GM23338 (cell line): ENCODE results near the gene ARAP1. TPM values are rescaled to one million over a fixed set of nuclear protein-coding genes. Genes with fewer than 3 reads are reported as not detected.

Source experiments
- ATAC-seq: fragments of 200-7000 bp; cut with Tn5 transposase; 3 replicates; pipeline ENCODE4 v1.9.1; 2020
- DNase-seq: peaks from one replicate; pipeline ENCODE4 v3.0.0-alpha.2; 2015; ENCODE audit warnings: low spot score
- H2AFZ ChIP-seq: fragments of 200-600 bp; sonication (generic); 2 replicates; pipeline ENCODE4 v1.8.0; 2016; ENCODE audit warnings: antibody characterized with exemption, mild to moderate bottlenecking, moderate library complexity
- H3F3A ChIP-seq: fragments of 200-600 bp; sonication (generic); replicated peaks from 2 replicates; pipeline ENCODE4 v1.8.0; 2017; ENCODE audit warnings: antibody characterized with exemption, mixed run types, low read depth
- H3K27ac ChIP-seq: fragments of 200-600 bp; sonication (generic); 2 replicates; pipeline ENCODE4 v1.6.1; 2016; ENCODE audit warnings: low read depth
- H3K27me3 ChIP-seq: fragments of 200-600 bp; sonication (generic); 2 replicates; pipeline ENCODE4 v1.8.0; 2016; ENCODE audit warnings: mild to moderate bottlenecking, mixed run types, moderate library complexity; ENCODE audit not compliant: insufficient read depth
- H3K36me3 ChIP-seq: fragments of 200-600 bp; sonication (generic); 2 replicates; pipeline ENCODE4 v1.8.0; 2016; ENCODE audit warnings: mild to moderate bottlenecking; ENCODE audit not compliant: insufficient read depth
- H3K4me1 ChIP-seq: fragments of 200-600 bp; sonication (generic); 2 replicates; pipeline ENCODE4 v1.8.0; 2016; ENCODE audit warnings: mild to moderate bottlenecking, moderate library complexity; ENCODE audit not compliant: insufficient read depth
- H3K4me2 ChIP-seq: fragments of 200-600 bp; sonication (generic); 2 replicates; pipeline ENCODE4 v1.7.1; 2017; ENCODE audit warnings: mixed run types
- H3K4me3 ChIP-seq: fragments of 200-600 bp; sonication (generic); 2 replicates; pipeline ENCODE4 v1.6.1; 2016; ENCODE audit warnings: mixed run types
- H3K79me2 ChIP-seq: fragments of 200-600 bp; sonication (generic); replicated peaks from 2 replicates; pipeline ENCODE4 v1.8.0; 2017; ENCODE audit warnings: mild to moderate bottlenecking; ENCODE audit not compliant: insufficient read depth
- H3K9me2 ChIP-seq: fragments of 200-600 bp; sonication (generic); 2 replicates; pipeline ENCODE4 v1.8.0; 2017; ENCODE audit not compliant: insufficient read depth
- H4K20me1 ChIP-seq: fragments of 200-600 bp; sonication (generic); replicated peaks from 2 replicates; pipeline ENCODE4 v1.8.0; 2017; ENCODE audit warnings: mild to moderate bottlenecking; ENCODE audit not compliant: insufficient read depth
- H3K27ac Mint-ChIP-seq: 2 replicates; pipeline ENCODE4 v1.8.0; 2020; ENCODE audit warnings: inconsistent platforms, mild to moderate bottlenecking, moderate library complexity, mixed read lengths
- H3K27me3 Mint-ChIP-seq: 3 replicates; pipeline ENCODE4 v1.8.0; 2022; ENCODE audit warnings: low read depth, mild to moderate bottlenecking, moderate library complexity, mixed read lengths, inconsistent platforms; ENCODE audit not compliant: insufficient read depth, poor library complexity
- H3K36me3 Mint-ChIP-seq: 3 replicates; pipeline ENCODE4 v1.8.0; 2021; ENCODE audit warnings: low read depth, mild to moderate bottlenecking, inconsistent platforms, moderate library complexity, mixed read lengths
- H3K4me1 Mint-ChIP-seq: 3 replicates; pipeline ENCODE4 v1.8.0; 2020; ENCODE audit warnings: mild to moderate bottlenecking, inconsistent platforms, mixed read lengths
- H3K4me3 Mint-ChIP-seq: 3 replicates; pipeline ENCODE4 v1.8.0; 2021; ENCODE audit warnings: moderate library complexity, mild to moderate bottlenecking, inconsistent platforms, mixed read lengths
- H3K9me3 Mint-ChIP-seq: 3 replicates; pipeline ENCODE4 v1.8.0; 2020; ENCODE audit warnings: moderate library complexity, mild to moderate bottlenecking, inconsistent platforms, mixed read lengths
- CREB1 ChIP-seq: fragments of 250-450 bp; sonication (Bioruptor Pico); IDR thresholded peaks from 2 replicates; pipeline ENCODE4 v1.5.0; 2020; ENCODE audit warnings: low read depth, mild to moderate bottlenecking, moderate library complexity
- EZH2 ChIP-seq: fragments of 200-600 bp; sonication (generic); IDR thresholded peaks from one replicate; pipeline ENCODE4 v1.8.0; 2017; ENCODE audit warnings: antibody characterized with exemption, mild to moderate bottlenecking, low read depth; ENCODE audit not compliant: unreplicated experiment
- EZH2phosphoT487 ChIP-seq: fragments of 200-600 bp; sonication (generic); IDR thresholded peaks from one replicate; pipeline ENCODE4 v1.8.1; 2018; ENCODE audit warnings: antibody characterized with exemption; ENCODE audit not compliant: unreplicated experiment
- JUNB ChIP-seq: IDR thresholded peaks from one replicate; pipeline ENCODE4 v1.6.1; 2016; ENCODE audit warnings: antibody characterized with exemption; ENCODE audit not compliant: unreplicated experiment
- NANOG ChIP-seq: IDR thresholded peaks from 2 replicates; pipeline ENCODE4 v1.6.1; 2016; ENCODE audit warnings: antibody characterized with exemption, borderline replicate concordance
- POLR2AphosphoS5 ChIP-seq: IDR thresholded peaks from 2 replicates; pipeline ENCODE4 v1.6.1; 2016; ENCODE audit warnings: antibody characterized with exemption, low read depth
- STAT1 ChIP-seq: IDR thresholded peaks from one replicate; pipeline ENCODE4 v1.6.1; 2016; ENCODE audit warnings: antibody characterized with exemption; ENCODE audit not compliant: unreplicated experiment
- ZNF114 ChIP-seq: fragments of 250-450 bp; sonication (Bioruptor Pico); IDR thresholded peaks from 2 replicates; pipeline ENCODE4 v1.5.0; 2020; ENCODE audit warnings: mild to moderate bottlenecking, moderate library complexity
- ZNF331 ChIP-seq: fragments of 250-450 bp; sonication (Bioruptor Pico); IDR thresholded peaks from 2 replicates; pipeline ENCODE4 v1.5.0; 2020; ENCODE audit warnings: low read depth, mild to moderate bottlenecking, moderate library complexity
- polyA plus RNA-seq: library from polyadenylated mRNA; unstranded; fragments of >200 nt; fragmentation: Nextera tagmentation; extraction: Ambion mirVana; gene quantifications from 2 replicates; pipeline ENCODE4 v1.2.1, GENCODE V29; 2016
- total RNA-seq: library from RNA; depleted of rRNA; stranded (reverse); fragments of >200 nt; shearing (Covaris generic); gene quantifications from 2 replicates; pipeline ENCODE4 v1.2.3, GENCODE V29; 2014
- TF ChIP-seq, protein P1 (sequence below): fragments of 250-450 bp; sonication (Bioruptor Pico); IDR thresholded peaks from 2 replicates; pipeline ENCODE4 v1.5.0; 2020; ENCODE audit warnings: mild to moderate bottlenecking, moderate library complexity
- TF ChIP-seq, protein P2 (sequence below): IDR thresholded peaks from 2 replicates; pipeline ENCODE4 v1.6.1; 2016; ENCODE audit warnings: antibody characterized with exemption
- TF ChIP-seq, protein P3 (sequence below), 2 experiments: fragments of 200-600 bp in 1 of 2; sonication (generic) in 1 of 2; conservative IDR thresholded peaks; 2 replicates each; pipeline versions ENCODE4 v1.5.1 to v1.6.1; 2016 to 2017; ENCODE audit warnings: antibody characterized with exemption in 2 of 2, low read depth in 2 of 2, mild to moderate bottlenecking in 2 of 2, moderate library complexity in 1 of 2

ARAP1 gene
- total and polyA plus RNA-seq, 2 experiments from 2014 or later, result 24.5 to 116 TPM

DNA sequence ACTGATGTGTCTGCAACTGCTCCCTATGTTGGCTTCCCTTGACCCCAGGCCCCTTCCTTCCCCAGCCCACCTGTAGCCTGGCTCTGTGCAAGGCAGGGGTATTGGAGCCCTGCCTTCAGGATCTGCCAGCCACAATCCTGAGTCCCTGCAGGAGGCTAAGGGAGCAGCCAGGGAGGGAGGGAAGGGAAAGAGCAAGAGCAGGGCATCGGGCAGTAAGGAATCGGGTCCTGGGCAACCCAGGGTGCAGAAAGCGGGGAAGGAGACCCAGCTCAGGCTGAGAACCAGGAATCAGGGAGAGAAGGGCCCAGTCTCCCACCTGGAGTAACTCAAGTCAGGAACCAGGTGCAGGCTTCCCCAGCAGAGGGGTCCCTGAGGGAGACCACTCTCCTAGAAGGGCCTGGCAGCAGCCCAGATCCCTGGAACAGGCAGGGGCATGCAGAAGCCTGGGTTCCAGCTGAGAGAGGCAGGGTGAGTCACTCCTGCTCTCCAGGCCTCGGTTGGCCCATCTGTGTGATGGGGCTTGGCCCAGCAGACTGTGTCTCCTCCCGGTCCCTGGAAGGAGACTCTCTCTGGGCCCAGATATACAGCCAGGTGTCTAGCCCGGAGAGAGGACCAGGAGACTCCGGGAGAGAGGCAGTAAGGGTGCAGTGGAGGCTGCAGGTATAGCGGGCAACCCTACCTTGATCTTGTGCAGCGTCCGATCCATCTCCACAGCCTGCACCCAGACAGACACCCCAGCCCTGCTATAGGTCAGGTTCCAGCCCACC lies 28.3 kb upstream of the ARAP1 start:
- peak overlapping the region; percentile 89 for H3K4me2 ChIP-seq
- no peaks in the 10 kb centered on the region for H3K9me2 ChIP-seq
- H3K4me1 Mint-ChIP-seq, result peaks cover 26% of the 10 kb centered on the region
- peak overlapping the region; percentile 79 for H3K4me3 ChIP-seq
- peak; percentile 15 for ATAC-seq
- no peak overlapping the region for H3K27ac Mint-ChIP-seq
- H3K36me3 ChIP-seq, result no peaks in the 10 kb centered on the region
- H3K9me3 Mint-ChIP-seq, result no peaks in the 10 kb centered on the region
- no peak for TF ChIP-seq NANOG
- no peak for TF ChIP-seq EZH2phosphoT487
- TF ChIP-seq JUNB, result no peak
- no peak for TF ChIP-seq CREB1 (CRISPR knock-in tag)
- TF ChIP-seq STAT1, result no peak
- TF ChIP-seq ZNF114 (CRISPR knock-in tag), result no peak
- TF ChIP-seq ZNF331, result no peak
- TF ChIP-seq EZH2, result no peak
- TF ChIP-seq, protein P1, sequence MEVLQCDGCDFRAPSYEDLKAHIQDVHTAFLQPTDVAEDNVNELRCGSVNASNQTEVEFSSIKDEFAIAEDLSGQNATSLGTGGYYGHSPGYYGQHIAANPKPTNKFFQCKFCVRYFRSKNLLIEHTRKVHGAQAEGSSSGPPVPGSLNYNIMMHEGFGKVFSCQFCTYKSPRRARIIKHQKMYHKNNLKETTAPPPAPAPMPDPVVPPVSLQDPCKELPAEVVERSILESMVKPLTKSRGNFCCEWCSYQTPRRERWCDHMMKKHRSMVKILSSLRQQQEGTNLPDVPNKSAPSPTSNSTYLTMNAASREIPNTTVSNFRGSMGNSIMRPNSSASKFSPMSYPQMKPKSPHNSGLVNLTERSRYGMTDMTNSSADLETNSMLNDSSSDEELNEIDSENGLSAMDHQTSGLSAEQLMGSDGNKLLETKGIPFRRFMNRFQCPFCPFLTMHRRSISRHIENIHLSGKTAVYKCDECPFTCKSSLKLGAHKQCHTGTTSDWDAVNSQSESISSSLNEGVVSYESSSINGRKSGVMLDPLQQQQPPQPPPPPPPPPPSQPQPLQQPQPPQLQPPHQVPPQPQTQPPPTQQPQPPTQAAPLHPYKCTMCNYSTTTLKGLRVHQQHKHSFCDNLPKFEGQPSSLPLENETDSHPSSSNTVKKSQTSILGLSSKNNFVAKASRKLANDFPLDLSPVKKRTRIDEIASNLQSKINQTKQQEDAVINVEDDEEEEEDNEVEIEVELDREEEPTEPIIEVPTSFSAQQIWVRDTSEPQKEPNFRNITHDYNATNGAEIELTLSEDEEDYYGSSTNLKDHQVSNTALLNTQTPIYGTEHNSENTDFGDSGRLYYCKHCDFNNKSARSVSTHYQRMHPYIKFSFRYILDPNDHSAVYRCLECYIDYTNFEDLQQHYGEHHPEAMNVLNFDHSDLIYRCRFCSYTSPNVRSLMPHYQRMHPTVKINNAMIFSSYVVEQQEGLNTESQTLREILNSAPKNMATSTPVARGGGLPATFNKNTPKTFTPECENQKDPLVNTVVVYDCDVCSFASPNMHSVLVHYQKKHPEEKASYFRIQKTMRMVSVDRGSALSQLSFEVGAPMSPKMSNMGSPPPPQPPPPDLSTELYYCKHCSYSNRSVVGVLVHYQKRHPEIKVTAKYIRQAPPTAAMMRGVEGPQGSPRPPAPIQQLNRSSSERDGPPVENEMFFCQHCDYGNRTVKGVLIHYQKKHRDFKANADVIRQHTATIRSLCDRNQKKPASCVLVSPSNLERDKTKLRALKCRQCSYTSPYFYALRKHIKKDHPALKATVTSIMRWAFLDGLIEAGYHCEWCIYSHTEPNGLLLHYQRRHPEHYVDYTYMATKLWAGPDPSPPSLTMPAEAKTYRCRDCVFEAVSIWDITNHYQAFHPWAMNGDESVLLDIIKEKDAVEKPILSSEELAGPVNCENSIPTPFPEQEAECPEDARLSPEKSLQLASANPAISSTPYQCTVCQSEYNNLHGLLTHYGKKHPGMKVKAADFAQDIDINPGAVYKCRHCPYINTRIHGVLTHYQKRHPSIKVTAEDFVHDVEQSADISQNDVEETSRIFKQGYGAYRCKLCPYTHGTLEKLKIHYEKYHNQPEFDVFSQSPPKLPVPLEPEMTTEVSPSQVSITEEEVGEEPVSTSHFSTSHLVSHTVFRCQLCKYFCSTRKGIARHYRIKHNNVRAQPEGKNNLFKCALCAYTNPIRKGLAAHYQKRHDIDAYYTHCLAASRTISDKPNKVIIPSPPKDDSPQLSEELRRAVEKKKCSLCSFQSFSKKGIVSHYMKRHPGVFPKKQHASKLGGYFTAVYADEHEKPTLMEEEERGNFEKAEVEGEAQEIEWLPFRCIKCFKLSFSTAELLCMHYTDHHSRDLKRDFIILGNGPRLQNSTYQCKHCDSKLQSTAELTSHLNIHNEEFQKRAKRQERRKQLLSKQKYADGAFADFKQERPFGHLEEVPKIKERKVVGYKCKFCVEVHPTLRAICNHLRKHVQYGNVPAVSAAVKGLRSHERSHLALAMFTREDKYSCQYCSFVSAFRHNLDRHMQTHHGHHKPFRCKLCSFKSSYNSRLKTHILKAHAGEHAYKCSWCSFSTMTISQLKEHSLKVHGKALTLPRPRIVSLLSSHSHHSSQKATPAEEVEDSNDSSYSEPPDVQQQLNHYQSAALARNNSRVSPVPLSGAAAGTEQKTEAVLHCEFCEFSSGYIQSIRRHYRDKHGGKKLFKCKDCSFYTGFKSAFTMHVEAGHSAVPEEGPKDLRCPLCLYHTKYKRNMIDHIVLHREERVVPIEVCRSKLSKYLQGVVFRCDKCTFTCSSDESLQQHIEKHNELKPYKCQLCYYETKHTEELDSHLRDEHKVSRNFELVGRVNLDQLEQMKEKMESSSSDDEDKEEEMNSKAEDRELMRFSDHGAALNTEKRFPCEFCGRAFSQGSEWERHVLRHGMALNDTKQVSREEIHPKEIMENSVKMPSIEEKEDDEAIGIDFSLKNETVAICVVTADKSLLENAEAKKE (CRISPR knock-in tag), result no peak
- TF ChIP-seq, protein P2, sequence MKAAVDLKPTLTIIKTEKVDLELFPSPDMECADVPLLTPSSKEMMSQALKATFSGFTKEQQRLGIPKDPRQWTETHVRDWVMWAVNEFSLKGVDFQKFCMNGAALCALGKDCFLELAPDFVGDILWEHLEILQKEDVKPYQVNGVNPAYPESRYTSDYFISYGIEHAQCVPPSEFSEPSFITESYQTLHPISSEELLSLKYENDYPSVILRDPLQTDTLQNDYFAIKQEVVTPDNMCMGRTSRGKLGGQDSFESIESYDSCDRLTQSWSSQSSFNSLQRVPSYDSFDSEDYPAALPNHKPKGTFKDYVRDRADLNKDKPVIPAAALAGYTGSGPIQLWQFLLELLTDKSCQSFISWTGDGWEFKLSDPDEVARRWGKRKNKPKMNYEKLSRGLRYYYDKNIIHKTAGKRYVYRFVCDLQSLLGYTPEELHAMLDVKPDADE, result no peak
- no peak for TF ChIP-seq POLR2AphosphoS5
- TF ChIP-seq, protein P3, sequence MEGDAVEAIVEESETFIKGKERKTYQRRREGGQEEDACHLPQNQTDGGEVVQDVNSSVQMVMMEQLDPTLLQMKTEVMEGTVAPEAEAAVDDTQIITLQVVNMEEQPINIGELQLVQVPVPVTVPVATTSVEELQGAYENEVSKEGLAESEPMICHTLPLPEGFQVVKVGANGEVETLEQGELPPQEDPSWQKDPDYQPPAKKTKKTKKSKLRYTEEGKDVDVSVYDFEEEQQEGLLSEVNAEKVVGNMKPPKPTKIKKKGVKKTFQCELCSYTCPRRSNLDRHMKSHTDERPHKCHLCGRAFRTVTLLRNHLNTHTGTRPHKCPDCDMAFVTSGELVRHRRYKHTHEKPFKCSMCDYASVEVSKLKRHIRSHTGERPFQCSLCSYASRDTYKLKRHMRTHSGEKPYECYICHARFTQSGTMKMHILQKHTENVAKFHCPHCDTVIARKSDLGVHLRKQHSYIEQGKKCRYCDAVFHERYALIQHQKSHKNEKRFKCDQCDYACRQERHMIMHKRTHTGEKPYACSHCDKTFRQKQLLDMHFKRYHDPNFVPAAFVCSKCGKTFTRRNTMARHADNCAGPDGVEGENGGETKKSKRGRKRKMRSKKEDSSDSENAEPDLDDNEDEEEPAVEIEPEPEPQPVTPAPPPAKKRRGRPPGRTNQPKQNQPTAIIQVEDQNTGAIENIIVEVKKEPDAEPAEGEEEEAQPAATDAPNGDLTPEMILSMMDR (conservative IDR thresholded peaks at IDR 0.05; ENCODE audit: low read depth in 2 of 2), result no peak
- H4K20me1 ChIP-seq, result no peaks in the 10 kb centered on the region
- peak overlapping the region; percentile 94 for H2AFZ ChIP-seq
- no peak overlapping the region for H3K27ac ChIP-seq
- peaks cover 13% of the 10 kb centered on the region for H3K27me3 Mint-ChIP-seq
- no peak for DNase-seq
- H3K4me1 ChIP-seq, result peaks cover 10% of the 10 kb centered on the region; the same call in 1 of the 2 replicates
- H3K36me3 Mint-ChIP-seq, result no peaks in the 10 kb centered on the region; the same call in 2 of the 3 replicates
- no peaks in the 10 kb centered on the region for H3K79me2 ChIP-seq
- peaks cover 14% of the 10 kb centered on the region for H3K27me3 ChIP-seq
- peak overlapping the region; percentile 69 for H3K4me3 Mint-ChIP-seq
- H3F3A ChIP-seq, result no peaks in the 10 kb centered on the region
